Measurements from ENCODE around the gene SHROOM3.

SHROOM3 gene

DNA sequence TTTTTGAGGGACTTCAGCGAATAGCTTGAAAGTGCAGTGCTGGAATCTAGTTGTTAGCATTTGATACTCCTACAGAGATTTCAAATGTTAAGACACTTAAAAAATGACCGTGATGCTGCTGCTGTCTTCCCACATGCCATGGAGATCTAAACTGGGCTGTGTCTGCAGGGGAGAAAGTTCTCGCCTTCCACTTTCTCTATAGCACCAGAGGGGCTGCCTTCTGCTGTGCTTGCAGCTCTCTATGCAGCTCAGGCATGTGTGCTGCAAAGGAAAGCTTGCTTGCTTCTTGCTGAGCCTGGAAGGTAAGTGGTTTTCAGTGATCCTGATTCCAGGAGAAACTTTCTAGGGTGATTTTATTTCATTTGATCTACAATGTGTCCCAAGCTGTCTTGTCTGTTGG lies 325.2 kb downstream of the SHROOM3 start:
- TF ChIP-seq, protein P1, sequence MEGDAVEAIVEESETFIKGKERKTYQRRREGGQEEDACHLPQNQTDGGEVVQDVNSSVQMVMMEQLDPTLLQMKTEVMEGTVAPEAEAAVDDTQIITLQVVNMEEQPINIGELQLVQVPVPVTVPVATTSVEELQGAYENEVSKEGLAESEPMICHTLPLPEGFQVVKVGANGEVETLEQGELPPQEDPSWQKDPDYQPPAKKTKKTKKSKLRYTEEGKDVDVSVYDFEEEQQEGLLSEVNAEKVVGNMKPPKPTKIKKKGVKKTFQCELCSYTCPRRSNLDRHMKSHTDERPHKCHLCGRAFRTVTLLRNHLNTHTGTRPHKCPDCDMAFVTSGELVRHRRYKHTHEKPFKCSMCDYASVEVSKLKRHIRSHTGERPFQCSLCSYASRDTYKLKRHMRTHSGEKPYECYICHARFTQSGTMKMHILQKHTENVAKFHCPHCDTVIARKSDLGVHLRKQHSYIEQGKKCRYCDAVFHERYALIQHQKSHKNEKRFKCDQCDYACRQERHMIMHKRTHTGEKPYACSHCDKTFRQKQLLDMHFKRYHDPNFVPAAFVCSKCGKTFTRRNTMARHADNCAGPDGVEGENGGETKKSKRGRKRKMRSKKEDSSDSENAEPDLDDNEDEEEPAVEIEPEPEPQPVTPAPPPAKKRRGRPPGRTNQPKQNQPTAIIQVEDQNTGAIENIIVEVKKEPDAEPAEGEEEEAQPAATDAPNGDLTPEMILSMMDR (IDR thresholded peaks at IDR 0.05; ENCODE audit: low read depth, low read length) = no peak
- Histone ChIP-seq H3K4me1 (peaks cover 3% of the 10 kb centered on the region; the same call in 1 of the 2 replicates), H3K36me3 (peaks cover 27% of the 10 kb centered on the region)

DNA sequence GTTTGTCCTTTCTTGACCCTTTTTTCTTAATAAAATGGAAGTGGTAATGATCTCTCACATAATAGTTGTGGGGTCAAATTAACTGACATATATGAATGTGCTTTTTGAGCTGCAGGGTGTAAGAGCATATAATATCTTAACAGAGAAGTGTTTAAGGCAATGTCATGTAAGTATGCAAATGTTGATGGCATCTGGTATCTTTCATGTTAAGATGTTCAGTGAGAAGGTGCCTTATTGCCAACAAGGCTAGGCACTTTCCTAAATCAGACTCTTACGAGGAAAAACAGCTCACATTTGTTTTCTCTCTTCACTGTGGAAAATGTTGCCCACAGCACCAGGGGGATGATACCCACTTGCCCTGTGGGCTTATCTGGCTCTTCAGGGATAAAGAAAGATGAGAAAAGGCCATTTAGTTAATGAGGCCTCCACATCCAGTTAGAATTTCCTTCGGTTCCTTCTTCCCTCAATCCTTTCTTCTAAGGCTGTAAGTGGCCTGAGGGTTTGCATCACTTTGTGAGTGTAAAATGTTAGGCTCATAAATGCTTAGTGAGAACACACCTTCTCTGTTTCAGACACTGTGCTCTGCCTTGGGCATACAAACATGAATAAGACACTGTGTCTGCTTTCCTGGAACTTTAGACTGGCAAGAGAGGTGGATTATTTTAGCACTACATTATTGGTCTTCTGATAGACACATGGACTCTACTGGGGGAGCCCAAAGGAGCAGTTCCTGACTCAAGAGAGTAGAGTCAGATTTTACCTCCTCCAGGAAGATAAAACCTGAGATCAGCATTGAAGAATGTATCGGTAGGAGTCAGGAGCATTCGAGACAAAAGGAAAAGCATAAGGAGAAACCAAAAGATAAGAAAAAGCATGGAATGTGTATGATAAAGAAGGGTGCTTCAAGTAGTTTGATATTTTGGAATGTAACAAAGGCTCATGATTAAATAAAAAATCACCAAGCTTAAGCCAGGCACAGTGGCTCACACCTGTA lies 327.4 kb downstream of the SHROOM3 start:
- DNase-seq = no peak
- H3K9me3 ChIP-seq = no peaks in the 10 kb centered on the region
- peaks cover 29% of the 10 kb centered on the region for H3K36me3 ChIP-seq
- TF ChIP-seq, protein P1 (IDR thresholded peaks at IDR 0.05; ENCODE audit: low read depth, low read length) = no peak
- H3K4me3 ChIP-seq (ENCODE audit: low read depth, low read length) = no peak overlapping the region
- peaks cover 3% of the 10 kb centered on the region; the same call in 1 of the 2 replicates for H3K4me1 ChIP-seq
- H3K27me3 ChIP-seq = no peaks in the 10 kb centered on the region

More for the DNA sequence above, 325.2 kb downstream of the SHROOM3 start:
- no peak for DNase-seq
- Histone ChIP-seq H3K9me3 (no peaks in the 10 kb centered on the region), H3K4me3 (ENCODE audit: low read depth, low read length) (no peak overlapping the region), H3K27me3 (no peaks in the 10 kb centered on the region)

DNA sequence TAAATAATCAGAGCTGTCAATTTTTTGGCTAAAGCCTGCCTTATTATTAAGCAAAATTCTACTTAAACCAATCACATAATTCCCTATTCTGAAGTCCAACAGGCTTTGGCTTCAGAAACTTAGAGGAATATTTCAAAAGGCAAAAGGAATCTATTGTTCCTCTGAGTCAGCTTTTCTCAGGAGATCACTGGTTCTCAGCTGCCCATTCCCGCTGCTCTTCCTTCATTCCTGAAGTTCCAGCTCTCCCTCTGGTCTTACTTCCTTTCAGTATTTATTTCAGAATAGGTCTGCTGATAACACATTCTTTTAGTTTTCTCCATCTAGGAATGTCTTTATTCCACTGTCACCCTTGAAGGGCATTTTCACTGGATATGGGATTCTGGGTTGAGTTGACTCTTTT lies 329.2 kb downstream of the SHROOM3 start:
- H3K36me3 ChIP-seq = peaks cover 30% of the 10 kb centered on the region
- no peak overlapping the region for H3K4me3 ChIP-seq (ENCODE audit: low read depth, low read length)
- TF ChIP-seq, protein P1 (IDR thresholded peaks at IDR 0.05; ENCODE audit: low read depth, low read length) = no peak
- DNase-seq = no peak
- no peaks in the 10 kb centered on the region for H3K27me3 ChIP-seq
- H3K9me3 ChIP-seq = no peaks in the 10 kb centered on the region
- no peaks in the 10 kb centered on the region for H3K4me1 ChIP-seq

DNA sequence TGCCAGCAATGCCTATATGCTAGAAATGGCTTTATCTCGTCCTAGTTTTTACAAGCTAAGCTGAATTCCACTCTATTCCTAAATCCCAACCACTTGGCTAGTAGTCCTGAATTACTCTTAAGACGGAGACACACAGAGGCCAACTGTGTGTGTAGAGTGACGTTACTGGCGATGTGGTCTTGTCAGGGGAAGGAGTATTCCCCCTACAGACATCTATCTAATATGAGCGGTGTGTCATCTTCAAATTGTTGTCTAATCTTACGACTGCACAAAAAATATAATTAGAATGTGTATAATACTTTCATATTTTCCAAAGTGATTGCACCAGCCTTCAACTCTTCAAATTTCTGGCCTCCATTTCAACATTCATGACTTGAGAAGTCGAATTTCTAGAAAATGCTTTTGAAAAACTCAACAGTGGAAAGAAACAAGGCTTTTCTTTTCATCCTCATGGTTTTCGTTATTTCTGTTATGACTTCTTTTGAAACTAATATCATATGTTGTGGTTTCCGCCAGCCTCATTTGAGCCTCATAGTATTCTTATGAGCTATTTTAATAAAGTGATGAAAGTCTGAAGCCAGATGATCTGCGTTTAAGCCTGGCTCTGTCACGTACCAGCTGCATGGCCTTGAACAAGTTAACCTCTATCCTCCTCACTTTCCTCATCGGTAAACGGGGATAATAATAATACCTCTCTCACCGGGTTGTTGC lies 330.6 kb downstream of the SHROOM3 start:
- Histone ChIP-seq H3K27me3 (no peaks in the 10 kb centered on the region), H3K9me3 (no peaks in the 10 kb centered on the region), H3K4me3 (ENCODE audit: low read depth, low read length) (no peak overlapping the region), H3K36me3 (peaks cover 29% of the 10 kb centered on the region), H3K4me1 (no peaks in the 10 kb centered on the region)
- TF ChIP-seq, protein P1 (IDR thresholded peaks at IDR 0.05; ENCODE audit: low read depth, low read length) = no peak
- no peak for DNase-seq

DNA sequence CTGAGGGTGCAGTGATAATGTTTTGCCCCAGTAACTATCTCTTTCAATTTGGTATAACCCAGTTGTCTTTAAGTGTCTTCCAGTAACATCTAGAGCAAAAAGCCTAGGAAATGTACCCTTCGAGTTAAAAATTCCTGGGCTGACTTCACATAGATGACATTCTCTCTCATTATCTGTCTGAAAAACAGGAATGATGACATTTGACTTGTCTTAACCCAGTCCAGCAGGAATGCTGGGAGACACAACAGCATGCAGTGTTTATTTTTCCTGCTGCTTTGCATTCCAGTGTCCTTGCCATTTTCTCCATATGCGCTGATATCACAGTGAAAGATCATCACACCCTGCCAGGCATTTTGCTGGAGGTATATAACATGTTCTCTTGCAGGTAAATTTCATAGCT lies 333.0 kb downstream of the SHROOM3 start:
- Histone ChIP-seq H3K4me3 (ENCODE audit: low read depth, low read length) (no peak overlapping the region), H3K27me3 (no peaks in the 10 kb centered on the region), H3K4me1 (no peaks in the 10 kb centered on the region), H3K9me3 (no peaks in the 10 kb centered on the region), H3K36me3 (peaks cover 37% of the 10 kb centered on the region)
- TF ChIP-seq, protein P1 (IDR thresholded peaks at IDR 0.05; ENCODE audit: low read depth, low read length) = no peak
- no peak for DNase-seq

All from BE2C (cell line).